NCI-H2081 (cell line): ENCODE measurements around the gene CADPS.

Experiments used
- DNase-seq, 2 experiments: peaks; one replicate each; lab custom pipeline; 2025; lab: John Stamatoyannopoulos, UW

The CADPS gene

DNA sequence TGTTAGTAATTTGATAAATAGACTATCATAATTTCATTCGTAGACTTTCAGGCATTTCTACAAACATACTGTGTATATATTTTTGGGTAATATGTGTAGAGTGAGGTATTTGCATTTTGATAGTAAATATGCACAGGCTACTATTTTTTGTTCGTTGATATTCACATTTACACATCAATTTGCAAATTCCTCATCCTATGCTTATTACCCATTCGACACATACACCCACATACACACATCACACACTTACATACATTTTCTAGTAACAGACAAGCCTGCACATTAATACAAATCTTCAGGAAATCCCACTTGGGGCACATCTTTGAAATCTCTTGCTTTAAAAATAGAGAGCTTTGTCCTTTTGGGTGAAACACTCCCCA is 373.9 kb downstream of the CADPS start:
- DNase-seq = no peak

DNA sequence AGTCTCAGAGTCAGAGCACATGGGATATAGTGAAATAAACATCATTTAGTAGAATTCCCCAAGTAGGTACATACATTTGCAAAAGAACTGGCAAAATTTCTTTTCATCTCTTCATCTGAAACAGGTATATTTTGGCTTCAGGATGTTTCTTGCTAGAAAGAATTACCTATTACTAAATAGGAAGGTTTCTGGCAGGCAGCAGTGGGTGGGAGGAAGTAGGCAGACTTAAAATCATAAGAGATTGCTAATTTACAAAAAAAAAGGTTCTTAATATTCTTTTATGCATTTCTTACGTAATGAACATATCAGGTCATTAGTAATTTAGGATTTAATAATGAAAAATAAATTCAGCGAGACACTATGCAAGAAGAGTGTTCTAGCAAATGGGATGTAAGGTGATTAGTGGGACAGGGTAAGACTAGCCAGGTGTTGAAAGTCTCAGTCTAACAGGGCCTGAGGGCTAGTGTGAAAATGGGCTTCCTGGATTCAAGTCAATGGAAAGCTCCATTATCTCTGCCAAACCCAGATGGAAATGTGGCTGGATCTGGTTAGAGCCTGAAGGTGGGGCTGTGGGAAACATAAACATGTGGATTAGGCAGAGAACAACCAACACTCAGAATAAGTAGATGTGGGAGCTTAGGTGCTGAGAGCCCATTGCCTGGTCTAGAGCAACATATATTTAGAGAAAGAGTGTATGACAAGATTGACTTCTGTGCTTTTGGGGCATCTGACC is 374.5 kb downstream of the CADPS start:
- peak in 1 of 2 experiments; percentile 1 for DNase-seq

DNA sequence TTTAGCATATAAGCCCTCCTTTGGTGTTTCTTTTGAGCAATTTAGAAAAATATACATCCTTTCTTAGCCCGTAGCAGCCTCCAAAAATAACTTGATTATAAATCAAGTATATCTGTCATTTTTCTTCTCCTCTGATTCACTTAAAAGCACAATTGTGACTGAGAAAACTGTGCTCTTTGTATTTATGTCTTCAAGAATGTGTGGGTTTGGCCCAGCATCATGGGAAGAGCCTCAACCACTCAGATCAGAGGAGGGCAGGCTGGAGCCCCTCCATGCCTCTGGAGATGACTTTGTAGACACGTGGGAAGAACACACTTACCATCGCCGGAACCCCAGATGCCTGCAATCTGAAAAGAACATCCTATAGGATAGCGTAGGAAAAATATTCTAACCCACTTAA is 378.1 kb downstream of the CADPS start:
- no peak for DNase-seq

DNA sequence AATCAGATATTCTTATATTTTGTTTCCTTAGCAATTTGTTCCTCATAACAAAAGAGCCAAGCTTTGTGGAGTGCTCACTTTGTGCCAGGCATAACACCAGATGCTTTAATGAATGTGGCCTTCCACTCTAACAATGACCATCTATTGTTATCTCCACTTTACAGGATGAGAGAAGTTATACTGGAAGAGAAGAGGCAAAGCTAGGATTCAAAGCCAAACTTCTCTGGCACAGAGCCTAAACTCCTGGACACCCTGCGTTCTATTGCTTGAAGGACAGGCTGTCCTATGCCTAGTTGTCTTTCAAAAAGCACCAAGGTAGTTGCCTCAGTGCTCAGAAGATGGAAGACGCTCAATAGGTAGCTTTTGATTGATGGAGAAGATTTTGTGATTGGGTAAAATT is 378.7 kb downstream of the CADPS start:
- no peak for DNase-seq

DNA sequence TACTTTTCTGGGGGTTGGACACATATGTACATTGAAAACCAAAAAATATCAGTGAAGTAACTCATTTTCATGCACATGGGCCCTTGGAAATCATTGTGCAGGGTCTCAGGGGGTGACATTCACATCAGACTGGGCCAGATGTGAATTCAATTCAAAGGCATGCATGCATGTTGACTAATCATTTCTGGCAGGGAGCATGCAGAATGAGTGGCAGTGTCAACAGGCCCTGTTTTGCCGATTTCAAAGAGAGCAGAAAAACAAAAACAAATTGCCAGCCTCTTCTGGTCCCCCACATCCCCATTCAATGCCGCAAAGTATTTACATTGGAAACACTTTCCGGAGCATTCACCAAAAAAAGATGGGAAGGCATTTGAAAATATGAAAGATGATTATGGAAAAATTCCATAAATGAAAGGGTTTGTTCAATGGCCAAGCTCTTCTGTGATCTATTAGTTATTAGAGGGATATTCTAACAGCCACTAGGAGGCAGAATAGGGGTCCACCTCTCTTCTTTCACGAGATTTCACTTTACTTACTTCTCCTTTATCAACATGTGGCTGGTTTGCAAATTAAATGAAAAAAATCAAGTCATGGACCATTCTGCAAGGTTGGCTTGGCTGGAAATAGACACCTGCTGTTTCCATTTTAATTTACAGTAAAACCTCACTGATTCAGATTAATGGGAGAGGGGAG is 382.0 kb downstream of the CADPS start:
- no peak for DNase-seq

DNA sequence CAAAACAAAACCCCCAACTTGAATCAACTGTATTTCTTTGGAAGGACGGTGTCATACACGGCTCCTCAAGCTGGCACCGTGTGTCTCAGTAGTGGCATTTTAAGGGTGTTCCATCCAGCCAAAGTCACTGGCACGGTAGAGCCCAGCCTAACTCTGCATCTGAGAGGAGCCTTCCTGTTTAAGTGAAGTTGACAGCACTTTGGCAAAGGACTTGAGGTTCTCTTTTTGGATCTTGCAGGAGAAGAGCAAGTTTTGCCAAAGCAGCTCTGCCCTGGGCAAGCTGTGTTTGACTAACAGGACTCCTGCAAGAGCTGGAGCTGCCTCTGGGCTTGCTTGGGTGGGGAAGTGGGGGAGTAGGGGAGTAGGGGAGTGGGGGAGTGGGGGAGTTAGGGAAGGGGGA is 392.3 kb downstream of the CADPS start:
- no peak for DNase-seq

DNA sequence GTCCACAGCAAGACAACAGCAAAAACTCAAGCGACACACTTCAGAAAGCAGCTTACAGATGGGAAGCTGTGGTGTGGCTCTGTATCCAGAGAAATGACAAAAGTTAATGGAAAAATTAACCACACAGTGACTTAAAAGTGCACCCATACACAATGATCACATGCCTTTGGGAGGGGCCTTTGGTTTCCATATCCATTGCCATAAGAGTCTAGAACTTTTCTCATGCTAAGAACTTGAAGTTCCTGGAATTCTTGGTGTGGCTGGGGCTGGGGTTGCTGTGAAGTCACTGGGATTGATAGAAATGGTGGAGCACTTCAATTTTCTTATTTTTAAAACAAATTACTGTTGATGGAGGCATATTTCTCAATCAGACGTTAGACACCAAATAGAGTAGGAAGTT is 393.3 kb downstream of the CADPS start:
- no peak for DNase-seq

DNA sequence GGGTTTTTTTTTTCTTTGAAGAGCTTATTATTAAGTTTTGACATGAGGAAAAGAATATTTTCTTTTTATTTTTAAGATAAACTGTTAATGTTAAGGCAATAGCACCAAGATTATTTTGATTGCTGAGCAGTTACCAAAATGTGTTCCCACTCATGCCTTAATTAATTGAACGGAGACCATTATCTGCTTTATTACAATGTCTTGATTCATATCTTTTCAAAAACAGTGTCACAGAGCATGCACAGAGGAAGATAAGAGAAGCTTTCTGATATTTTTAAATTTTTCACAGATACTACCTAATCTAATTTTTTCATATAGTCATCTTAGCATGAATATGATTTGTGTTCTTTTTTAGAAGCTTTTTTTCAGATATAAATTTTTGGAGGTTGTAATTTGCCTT is 395.2 kb downstream of the CADPS start:
- DNase-seq = no peak

DNA sequence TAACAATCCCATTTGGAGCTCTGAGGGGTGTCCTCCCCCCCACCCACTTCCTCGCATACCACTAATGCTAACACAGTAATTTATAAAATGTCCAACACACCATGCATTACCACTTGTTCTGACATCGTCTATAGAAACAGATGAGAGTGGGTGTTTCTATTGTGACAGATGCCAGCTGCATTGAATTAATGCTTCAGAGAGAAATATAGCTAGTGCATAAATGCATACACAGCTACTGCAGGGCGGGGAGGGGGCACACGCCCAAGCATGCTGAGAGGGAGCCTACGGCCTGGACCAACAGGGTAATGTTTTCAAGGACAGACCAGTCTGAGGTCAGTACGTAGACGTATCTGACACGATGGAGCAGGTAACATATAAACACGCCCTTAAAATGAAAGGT is 395.9 kb downstream of the CADPS start:
- DNase-seq = no peak

DNA sequence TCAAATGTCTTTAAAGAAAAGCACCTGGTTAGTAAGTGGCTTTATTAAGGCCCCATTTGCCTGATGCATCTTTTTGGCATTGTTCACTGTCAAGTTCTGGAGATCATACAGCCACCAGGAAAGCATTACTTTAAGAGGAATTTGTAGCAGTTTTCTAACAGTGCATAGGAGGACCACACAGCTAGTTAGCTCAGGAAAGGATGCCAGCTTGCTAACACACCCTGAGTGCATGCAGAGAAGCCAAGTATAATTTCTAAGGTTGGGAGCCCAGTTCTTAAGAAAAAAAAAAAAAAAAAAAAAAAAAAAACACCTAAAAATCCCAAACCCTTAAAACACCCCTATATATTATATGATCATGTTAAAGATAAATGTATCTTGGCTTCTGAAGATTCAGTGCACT is 399.9 kb downstream of the CADPS start:
- DNase-seq = no peak

DNA sequence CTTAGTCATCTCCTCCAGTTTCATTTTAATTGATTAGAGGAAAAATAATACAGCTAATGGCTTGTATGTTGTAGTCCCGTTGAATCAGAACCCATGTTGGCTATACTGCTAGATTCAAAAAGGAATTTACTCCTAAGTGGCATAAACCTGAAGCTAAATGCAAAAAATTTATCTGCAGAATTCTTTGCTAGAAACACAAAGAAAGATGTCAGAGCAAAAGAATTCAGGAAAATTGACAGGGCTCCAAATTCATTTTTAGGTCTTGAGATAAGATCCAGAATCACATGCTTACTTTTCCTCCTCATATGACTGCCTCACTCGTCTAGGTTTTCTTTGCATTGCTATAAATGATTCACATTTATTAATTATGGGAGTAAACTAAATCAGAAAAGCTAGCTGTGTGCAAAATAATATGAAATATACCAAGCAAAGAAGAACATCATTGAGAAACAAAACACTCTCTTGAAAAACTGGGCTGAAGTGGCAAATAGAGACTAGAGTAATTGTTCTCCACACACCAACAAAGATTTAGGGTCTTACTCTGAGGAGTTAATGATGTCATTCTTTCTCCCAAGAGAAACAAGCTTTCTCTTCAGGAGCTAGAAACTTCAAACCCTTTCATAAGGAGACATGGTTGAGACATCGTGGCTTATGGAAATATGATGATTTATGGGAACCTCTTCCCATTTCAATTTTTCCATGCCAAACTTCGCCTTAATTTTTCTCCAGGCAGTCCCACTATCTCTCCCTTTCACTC is 407.1 kb downstream of the CADPS start:
- DNase-seq = no peak

DNA sequence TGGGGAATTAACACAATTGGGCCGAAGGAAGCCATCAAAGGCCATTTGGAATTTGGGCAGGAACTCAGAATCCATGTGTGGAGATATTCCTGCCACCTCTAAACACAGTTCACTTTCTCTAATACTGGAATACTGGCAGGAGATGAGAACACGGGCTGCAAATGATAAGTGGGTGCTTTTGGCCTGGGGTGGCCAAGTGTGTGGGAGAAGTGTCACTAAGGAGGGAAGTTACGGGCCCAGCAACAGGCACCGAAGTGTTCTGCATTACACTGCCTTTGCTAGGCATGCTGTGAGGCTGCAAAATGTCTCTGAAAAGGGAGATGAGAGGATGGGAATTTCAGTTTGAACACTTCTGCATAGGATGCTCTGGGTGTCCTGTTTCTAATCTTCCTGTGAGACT is 412.4 kb downstream of the CADPS start:
- DNase-seq = no peak

DNA sequence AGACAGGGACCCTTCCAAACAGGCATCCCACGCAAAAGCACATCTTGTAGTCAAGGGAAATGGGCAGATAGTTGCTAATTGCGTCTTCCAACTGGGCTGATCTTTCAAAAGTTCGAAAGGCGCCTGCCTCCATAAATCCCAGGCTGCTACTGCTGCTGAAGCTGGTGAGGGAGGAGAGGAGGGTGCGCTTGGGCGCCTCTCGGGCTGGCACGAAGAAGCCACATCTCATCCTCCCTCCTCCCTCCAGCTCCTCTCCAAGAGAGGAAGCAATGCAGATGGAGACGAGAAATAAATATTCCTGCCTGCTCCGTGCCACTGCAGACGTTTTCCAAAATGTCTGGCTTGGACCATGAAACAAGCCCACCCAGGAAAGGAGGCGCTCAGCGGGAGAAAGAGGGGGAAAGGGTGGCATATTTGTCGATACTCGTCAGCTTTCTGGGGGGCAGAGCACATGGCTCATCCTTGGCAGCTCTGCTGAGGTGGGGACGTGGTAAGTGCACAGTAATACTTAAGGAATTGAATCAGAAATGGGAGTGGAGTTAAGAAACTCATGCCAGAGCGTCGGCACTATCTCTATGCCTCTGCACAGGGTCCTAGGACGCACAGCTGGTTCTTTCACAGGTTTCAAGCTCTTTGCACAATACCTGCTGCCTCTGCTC is 413.0 kb downstream of the CADPS start:
- no peak for DNase-seq

DNA sequence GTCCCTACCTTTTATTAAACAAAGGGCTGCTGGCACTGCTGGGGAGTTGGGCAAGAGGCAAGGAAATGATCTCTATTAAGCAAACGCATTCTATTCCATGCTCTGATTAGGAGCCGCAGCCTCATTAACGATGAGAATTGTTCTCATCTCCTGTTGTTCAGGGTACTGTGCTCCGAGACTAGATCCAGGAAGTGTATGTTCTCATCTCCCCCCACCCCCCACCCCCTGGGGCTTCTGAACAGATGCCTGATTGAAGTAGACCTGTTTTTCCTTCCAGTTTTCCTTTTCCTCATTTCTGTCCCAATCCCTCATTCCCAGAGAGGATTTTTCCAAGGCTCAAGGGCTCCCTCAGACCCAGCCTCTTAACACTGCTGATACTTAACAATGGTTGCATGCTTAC is 420.3 kb downstream of the CADPS start:
- DNase-seq = no peak

DNA sequence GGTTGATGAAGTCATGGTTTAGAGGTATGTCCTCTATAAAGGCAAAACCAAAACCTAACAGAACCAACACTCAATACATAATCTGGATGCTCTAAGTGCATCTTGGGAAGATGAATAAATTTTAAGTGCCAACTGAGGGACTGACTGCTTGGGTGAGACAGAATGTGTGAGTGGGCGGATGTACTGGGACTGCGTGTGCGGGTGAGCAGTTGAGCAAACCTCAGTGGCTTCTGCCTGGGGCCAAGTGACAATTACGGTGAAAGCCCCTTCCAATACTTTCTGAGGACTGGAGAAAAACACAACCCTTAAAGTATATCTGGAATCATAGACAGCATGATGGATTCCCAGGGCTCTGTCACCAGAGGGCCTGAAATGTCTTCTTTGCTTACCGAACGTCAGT is 421.8 kb downstream of the CADPS start:
- DNase-seq = no peak

DNA sequence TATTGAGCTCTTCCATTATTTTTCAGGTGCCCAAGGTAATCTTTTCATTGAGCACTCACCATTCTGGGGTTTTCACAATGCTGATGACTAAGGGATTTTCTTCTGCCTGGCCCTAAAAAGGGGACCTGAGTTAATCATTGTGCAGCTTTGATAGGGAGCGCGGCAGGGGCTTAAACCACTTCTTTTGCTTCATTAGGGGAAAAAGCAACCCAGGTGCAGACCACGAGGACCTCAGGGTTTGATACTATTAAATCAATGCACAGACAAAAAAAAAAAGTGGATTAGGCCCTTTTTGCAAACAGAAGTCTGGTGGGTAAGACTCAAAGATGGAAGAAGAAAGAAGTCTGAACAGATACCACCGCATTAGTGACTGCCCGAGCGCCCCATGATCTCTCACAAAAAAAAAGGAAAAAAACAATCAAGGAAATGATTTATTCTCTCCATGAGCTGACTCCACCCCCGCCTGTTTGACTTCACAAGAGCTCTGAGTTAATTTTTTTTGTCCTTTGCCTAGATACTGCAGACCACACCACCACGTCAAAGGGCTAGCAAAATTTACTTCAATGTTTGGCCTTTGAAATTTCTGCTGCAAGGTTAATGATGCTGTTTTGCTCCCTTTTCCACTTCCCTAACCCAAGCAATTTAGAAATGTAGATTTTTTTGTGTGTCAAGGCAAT is 423.9 kb downstream of the CADPS start:
- no peak for DNase-seq

DNA sequence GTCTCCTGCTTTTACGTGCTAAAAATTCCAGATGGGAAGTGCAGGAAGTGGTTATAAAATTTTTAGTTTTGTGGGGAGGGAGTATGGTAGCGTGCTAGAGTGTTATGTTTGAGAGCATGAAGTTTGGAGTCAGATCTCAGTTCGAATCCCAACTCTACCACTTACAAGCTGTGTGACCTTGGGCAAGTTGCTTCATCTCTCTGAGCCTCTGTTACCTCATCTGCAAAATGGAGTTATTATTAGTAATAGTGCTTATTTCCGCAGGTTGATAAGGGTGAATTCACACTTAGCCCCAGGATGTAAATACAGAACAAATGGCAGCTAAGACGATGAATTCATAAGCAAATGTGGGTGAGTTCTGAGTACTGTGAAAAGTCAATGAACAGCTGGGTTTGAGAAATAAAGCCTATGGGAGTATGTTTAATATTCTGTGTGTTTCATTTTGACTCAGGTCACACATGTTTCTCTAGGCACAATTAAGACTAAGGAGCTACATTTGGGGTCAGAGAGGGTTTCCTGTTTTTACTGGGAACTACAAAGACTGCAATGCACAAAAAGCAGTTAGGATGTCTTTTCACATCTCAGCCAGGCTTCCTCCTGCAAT is 428.8 kb downstream of the CADPS start:
- no peak for DNase-seq

DNA sequence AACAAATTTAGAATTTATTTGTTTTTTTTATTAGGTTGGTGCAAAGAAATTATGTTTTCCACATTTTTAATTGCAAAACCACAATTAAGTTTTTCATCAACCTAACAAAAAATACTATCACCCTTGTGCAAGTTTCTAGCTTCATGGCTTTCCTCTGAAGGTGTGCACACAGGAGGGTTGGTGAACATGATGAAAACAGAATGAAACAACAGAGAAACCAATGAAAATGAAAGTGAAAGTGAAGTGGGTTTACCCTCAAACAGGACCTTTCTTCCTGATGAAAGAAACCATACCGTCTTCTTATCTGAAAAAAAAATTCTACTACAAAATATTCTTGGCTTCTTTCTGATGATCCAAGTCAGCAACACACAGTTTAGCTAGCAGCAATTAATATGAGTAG is 429.9 kb downstream of the CADPS start:
- DNase-seq = no peak

DNA sequence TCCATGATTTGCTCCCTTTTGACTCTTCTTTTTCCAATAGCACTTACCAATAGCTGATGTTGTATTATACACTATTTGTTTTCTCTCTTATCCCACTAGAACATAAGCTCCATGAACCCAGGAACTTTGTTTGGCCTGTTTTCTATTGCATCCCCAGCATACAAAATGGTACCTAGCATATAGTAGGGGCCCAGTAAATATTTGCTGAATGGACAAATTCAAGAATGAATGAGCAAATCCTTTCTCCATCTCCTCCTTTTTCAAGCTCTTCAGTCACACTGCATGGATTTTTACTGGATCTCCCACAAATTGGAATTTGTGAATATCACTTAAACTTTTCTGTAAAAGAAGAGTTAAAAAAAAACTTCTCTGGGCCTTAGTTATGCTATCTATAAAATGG is 435.2 kb downstream of the CADPS start:
- no peak for DNase-seq

DNA sequence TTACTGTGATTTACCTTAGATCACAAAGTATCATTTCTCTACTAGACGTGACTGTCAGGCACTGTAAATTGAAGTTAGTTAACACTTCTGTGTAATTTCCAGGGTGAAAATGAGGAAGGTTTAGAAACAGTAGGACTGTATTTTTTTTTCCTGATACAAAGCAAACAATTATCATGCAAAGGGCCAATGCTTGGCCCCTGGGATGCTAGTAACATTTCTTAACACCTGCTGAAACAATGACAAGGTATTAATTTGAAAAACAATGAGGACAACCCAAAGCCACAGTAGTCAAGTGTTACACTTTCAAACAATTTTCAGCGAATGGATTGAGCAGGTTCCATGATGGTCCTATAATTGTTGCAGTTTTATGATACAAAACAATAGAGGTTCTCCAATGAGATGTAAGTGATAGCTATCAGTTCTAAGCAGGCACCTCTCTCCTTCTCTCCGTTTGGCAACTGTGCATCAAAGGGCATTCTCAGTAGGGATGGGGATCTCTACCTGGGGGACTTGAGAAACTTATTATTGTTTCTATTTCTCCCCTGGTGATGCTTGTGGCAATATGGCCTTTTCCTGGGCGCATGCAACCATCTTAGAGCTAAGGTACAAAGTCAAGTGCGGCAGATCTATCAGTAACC is 435.9 kb downstream of the CADPS start:
- no peak for DNase-seq

DNA sequence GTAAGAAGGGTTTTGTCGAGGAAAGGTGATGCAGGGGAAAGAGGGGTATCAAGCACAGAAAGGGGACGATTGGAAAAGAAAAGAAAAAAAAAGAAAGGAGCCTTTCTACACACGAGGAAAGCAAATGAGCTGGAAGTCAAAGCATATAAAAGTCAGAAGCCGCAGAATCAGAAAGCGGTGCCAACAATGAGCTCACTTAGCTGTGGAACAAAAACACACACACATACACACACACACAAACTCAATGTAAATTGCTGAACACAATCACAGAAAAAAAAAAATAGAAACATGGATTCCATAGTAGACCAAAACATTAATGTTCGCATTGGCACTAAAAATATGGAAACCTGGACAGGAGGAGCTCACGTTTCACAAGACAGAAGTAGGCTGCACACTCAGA is 438.4 kb downstream of the CADPS start:
- no peak for DNase-seq
